Neuronal stem cell (in vitro differentiated cells): ENCODE data around the gene UBA1.

Source experiments
- DNase-seq: peaks from one replicate; pipeline ENCODE4 v3.0.0-alpha.2; 2013; ENCODE audit warnings: low spot score
- H2AFZ ChIP-seq: one replicate; pipeline ENCODE4 v1.6.1; 2013; ENCODE audit warnings: mild to moderate bottlenecking, low read length, inconsistent platforms
- H2AK5ac ChIP-seq: 2 replicates; pipeline ENCODE4 v1.6.1; 2013; ENCODE audit warnings: low read depth, mild to moderate bottlenecking, inconsistent platforms, low read length, moderate library complexity, mixed read lengths
- H2BK120ac ChIP-seq: 2 replicates; pipeline ENCODE4 v1.6.1; 2013; ENCODE audit warnings: low read depth, mild to moderate bottlenecking, inconsistent platforms, low read length, moderate library complexity, mixed read lengths
- H2BK12ac ChIP-seq: one replicate; pipeline ENCODE4 v1.6.1; 2013; ENCODE audit warnings: low read length, inconsistent platforms
- H2BK15ac ChIP-seq: 2 replicates; pipeline ENCODE4 v1.6.1; 2013; ENCODE audit warnings: mild to moderate bottlenecking, low read length, inconsistent platforms, mixed read lengths
- H2BK5ac ChIP-seq: one replicate; pipeline ENCODE4 v1.6.1; 2013; ENCODE audit warnings: inconsistent platforms, mild to moderate bottlenecking, low read length, moderate library complexity
- H3K14ac ChIP-seq: one replicate; pipeline ENCODE4 v1.6.1; 2013; ENCODE audit warnings: low read length, inconsistent platforms
- H3K18ac ChIP-seq: 2 replicates; pipeline ENCODE4 v1.6.1; 2013; ENCODE audit warnings: low read length, inconsistent platforms
- H3K23ac ChIP-seq: 2 replicates; pipeline ENCODE4 v1.6.1; 2013; ENCODE audit warnings: low read depth, mild to moderate bottlenecking, mixed read lengths, low read length, inconsistent platforms; ENCODE audit not compliant: poor library complexity
- H3K27ac ChIP-seq: replicated peaks from 3 replicates; pipeline ENCODE4 v1.5.1; 2013; ENCODE audit warnings: low read length, inconsistent platforms
- H3K27me3 ChIP-seq, 3 experiments: 2 replicates each; pipeline ENCODE4 v1.6.1; 2013; ENCODE audit warnings: low read length in 3 of 3, mild to moderate bottlenecking in 2 of 3, inconsistent platforms in 1 of 3, low read depth in 1 of 3, mixed read lengths in 1 of 3, moderate library complexity in 1 of 3; ENCODE audit not compliant: control insufficient read depth in 3 of 3, insufficient read depth in 3 of 3
- H3K36me3 ChIP-seq, 2 donors: replicated peaks in 1 of 2; 2 replicates each; pipeline ENCODE4 v1.6.1; 2013; ENCODE audit warnings: low read length in 2 of 2; ENCODE audit not compliant: control insufficient read depth in 2 of 2, insufficient read depth in 2 of 2
- H3K4ac ChIP-seq: 2 replicates; pipeline ENCODE4 v1.6.1; 2013; ENCODE audit warnings: inconsistent platforms, mild to moderate bottlenecking, low read length, moderate library complexity
- H3K4me1 ChIP-seq, 2 donors: 1 replicate in 1 of 2; 2 replicates in 1 of 2; pipeline ENCODE4 v1.6.1; 2013; ENCODE audit warnings: low read length in 2 of 2, low read depth in 1 of 2; ENCODE audit not compliant: control insufficient read depth in 2 of 2, insufficient read depth in 1 of 2
- H3K4me2 ChIP-seq: one replicate; pipeline ENCODE4 v1.6.1; 2013; ENCODE audit warnings: mild to moderate bottlenecking, low read length, inconsistent platforms; ENCODE audit not compliant: insufficient read depth, poor library complexity, severe bottlenecking
- H3K4me3 ChIP-seq, 2 donors: 2 replicates each; pipeline ENCODE4 v1.5.1; 2013; ENCODE audit warnings: low read length in 2 of 2, mild to moderate bottlenecking in 2 of 2, inconsistent platforms in 1 of 2, moderate library complexity in 1 of 2
- H3K79me1 ChIP-seq: one replicate; pipeline ENCODE4 v1.6.1; 2013; ENCODE audit warnings: low read depth, mild to moderate bottlenecking, inconsistent platforms, low read length, moderate library complexity
- H3K9ac ChIP-seq: one replicate; pipeline ENCODE4 v1.6.1; 2013; ENCODE audit warnings: mild to moderate bottlenecking, low read depth, low read length, inconsistent platforms; ENCODE audit not compliant: poor library complexity
- H3K9me3 ChIP-seq, 2 donors: replicated peaks in 1 of 2; 2 replicates each; pipeline versions ENCODE3 to v1.6.1; 2013; ENCODE audit warnings: low read length in 2 of 2, mild to moderate bottlenecking in 2 of 2, inconsistent platforms in 1 of 2, low read depth in 1 of 2, mixed read lengths in 1 of 2, moderate library complexity in 1 of 2; ENCODE audit not compliant: control insufficient read depth in 2 of 2, insufficient read depth in 1 of 2
- H4K8ac ChIP-seq: one replicate; pipeline ENCODE4 v1.6.1; 2013; ENCODE audit warnings: low read depth, mild to moderate bottlenecking, inconsistent platforms, low read length, moderate library complexity
- H4K91ac ChIP-seq: one replicate; pipeline ENCODE4 v1.6.1; 2013; ENCODE audit warnings: low read length, low read depth, mild to moderate bottlenecking, inconsistent platforms; ENCODE audit not compliant: poor library complexity
- WGBS, 2 donors: extraction: QIAGEN DNeasy Blood & Tissue Kit; methylation state at CpG; one replicate each; pipeline ENCODE4 v1.1.7; 2013; ENCODE audit warnings: missing lambda C conversion rate in 2 of 2, mixed read lengths in 1 of 2; ENCODE audit not compliant: insufficient read length in 2 of 2, insufficient replicate concordance in 1 of 2; ENCODE audit errors: extremely low coverage in 2 of 2; 5-methylcytosine and 5-hydroxymethylcytosine counted together

UBA1 gene

GRCh38 chrX:47180346-47180745 is 13.3 kb upstream of the UBA1 start:
- Histone ChIP-seq H3K4me1 (no peaks in the 10 kb centered on the region), H3K4ac (no peak overlapping the region), H3K9ac (no peak overlapping the region), H2AK5ac (no peak overlapping the region), H3K27ac (no peak overlapping the region), H4K8ac (no peak overlapping the region), H3K4me2 (no peak overlapping the region), H2AFZ (no peak overlapping the region), H2BK120ac (no peak overlapping the region), H3K9me3 (no peaks in the 10 kb centered on the region), H3K14ac (no peak overlapping the region), H2BK5ac (no peak overlapping the region), H3K4me3 (no peak overlapping the region), H3K18ac (no peak overlapping the region), H2BK12ac (no peak overlapping the region), H3K23ac (no peak overlapping the region), H3K79me1 (no peaks in the 10 kb centered on the region), H2BK15ac (no peak overlapping the region), H3K36me3 (peaks cover 36 to 90% of the 10 kb centered on the region in 2 donors), H4K91ac (no peak overlapping the region), H3K27me3 (peaks cover 0 to 66% (median 0%) of the 10 kb centered on the region in 3 experiments)
- no peak for DNase-seq
- whole genome bisulfite sequencing, 2 donors, result no CpG with 5 or more reads among the region's 8 CpGs

GRCh38 chrX:47181301-47181700 is 12.3 kb upstream of the UBA1 start:
- H3K27me3 ChIP-seq, result peaks cover 0 to 66% (median 0%) of the 10 kb centered on the region in 3 experiments
- peaks cover 38 to 92% of the 10 kb centered on the region in 2 donors for H3K36me3 ChIP-seq
- no peak overlapping the region for H2BK5ac ChIP-seq
- H2BK120ac ChIP-seq, result no peak overlapping the region
- H2BK12ac ChIP-seq, result no peak overlapping the region
- H3K9ac ChIP-seq, result no peak overlapping the region
- H4K8ac ChIP-seq, result no peak overlapping the region
- H3K79me1 ChIP-seq, result no peaks in the 10 kb centered on the region
- no peak overlapping the region for H2AK5ac ChIP-seq
- H2BK15ac ChIP-seq, result no peak overlapping the region
- no peak overlapping the region for H3K23ac ChIP-seq
- no peak overlapping the region for H4K91ac ChIP-seq
- no peak overlapping the region for H3K14ac ChIP-seq
- H3K4me3 ChIP-seq, result no peak overlapping the region
- no peak overlapping the region for H2AFZ ChIP-seq
- no peak overlapping the region for H3K4ac ChIP-seq
- no peak overlapping the region for H3K18ac ChIP-seq
- H3K4me1 ChIP-seq, result no peaks in the 10 kb centered on the region
- no peak for DNase-seq
- no peaks in the 10 kb centered on the region for H3K9me3 ChIP-seq
- H3K4me2 ChIP-seq, result no peak overlapping the region
- H3K27ac ChIP-seq, result no peak overlapping the region
- no CpG with 5 or more reads among the region's 10 CpGs for WGBS, 2 donors

DNA sequence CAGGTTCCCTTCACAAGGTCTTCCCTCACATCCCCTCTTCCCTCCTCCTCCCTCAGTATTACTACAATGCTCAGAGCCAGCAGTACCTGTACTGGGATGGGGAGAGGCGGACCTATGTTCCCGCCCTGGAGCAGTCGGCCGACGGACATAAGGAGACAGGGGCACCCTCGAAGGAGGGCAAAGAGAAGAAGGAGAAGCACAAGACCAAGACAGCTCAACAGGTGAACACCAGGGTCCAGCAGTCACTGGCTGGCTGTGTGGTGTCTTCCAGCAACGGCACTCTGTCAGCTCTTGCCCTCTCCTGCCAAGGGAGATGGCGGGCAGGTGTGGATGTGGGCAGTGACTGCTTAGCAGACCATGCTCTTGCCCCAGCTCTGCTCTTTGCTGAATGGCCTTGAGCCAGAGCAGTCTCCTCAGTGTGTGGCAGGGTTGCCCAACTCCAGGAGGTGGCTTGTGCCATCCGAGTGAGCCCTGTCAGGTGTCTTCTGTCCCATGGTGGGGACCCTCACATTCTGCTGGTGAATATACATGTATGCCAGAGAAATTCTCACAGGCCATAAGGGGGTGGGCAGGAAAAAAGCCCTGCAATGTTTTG is 11.4 kb upstream of the UBA1 start:
- Histone ChIP-seq H4K91ac (no peak overlapping the region), H2AK5ac (no peak overlapping the region), H4K8ac (no peak overlapping the region), H2BK5ac (no peak overlapping the region), H2BK12ac (no peak overlapping the region), H3K4ac (no peak overlapping the region), H3K4me1 (no peaks in the 10 kb centered on the region), H3K36me3 (peaks cover 31 to 92% of the 10 kb centered on the region in 2 donors), H3K18ac (no peak overlapping the region), H3K27ac (no peak overlapping the region), H3K4me3 (no peak overlapping the region), H3K23ac (no peak overlapping the region), H2BK120ac (no peak overlapping the region), H2AFZ (no peak overlapping the region), H3K9ac (no peak overlapping the region), H3K79me1 (no peaks in the 10 kb centered on the region), H2BK15ac (no peak overlapping the region), H3K14ac (no peak overlapping the region), H3K27me3 (peaks cover 0 to 65% (median 0%) of the 10 kb centered on the region in 3 experiments), H3K4me2 (no peak overlapping the region), H3K9me3 (no peaks in the 10 kb centered on the region)
- DNase-seq, result no peak
- WGBS, 2 donors, result no CpG with 5 or more reads among the region's 9 CpGs

DNA sequence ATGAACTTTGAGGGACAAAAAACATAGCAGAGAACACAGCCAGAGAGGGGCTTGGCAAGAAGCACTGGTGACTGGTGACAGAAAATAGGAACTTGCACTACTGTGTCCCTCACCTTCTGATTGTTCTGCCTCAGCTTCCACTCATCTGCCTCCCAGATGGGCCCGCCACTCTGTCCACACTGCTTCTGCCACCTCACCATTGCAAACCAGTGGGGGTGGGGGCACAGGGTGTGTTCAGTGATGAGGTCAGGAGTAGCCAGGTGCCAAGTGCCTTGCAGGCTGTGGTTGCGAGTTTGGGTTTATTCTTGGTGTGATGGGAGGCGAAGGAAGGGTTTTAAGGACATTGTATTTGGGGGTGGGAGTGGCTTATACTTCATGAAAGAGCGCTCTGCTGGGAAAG is 9.1 kb upstream of the UBA1 start:
- H2BK120ac ChIP-seq, result no peak overlapping the region
- peaks cover 0 to 46% (median 0%) of the 10 kb centered on the region in 3 experiments for H3K27me3 ChIP-seq
- no peak overlapping the region for H4K8ac ChIP-seq
- H3K4ac ChIP-seq, result no peak overlapping the region
- no CpG with 5 or more reads among the region's 4 CpGs for WGBS, 2 donors
- no peak overlapping the region for H2BK5ac ChIP-seq
- H3K4me1 ChIP-seq, result no peaks in the 10 kb centered on the region
- H3K27ac ChIP-seq, result no peak overlapping the region
- no peaks in the 10 kb centered on the region for H3K9me3 ChIP-seq
- H3K79me1 ChIP-seq, result no peaks in the 10 kb centered on the region
- no peak overlapping the region for H2AFZ ChIP-seq
- H3K4me3 ChIP-seq, result no peak overlapping the region
- H3K18ac ChIP-seq, result no peak overlapping the region
- H2AK5ac ChIP-seq, result no peak overlapping the region
- no peak overlapping the region for H3K9ac ChIP-seq
- no peak overlapping the region for H2BK12ac ChIP-seq
- no peak overlapping the region for H3K4me2 ChIP-seq
- peaks cover 20 to 73% of the 10 kb centered on the region in 2 donors for H3K36me3 ChIP-seq
- H3K23ac ChIP-seq, result no peak overlapping the region
- H4K91ac ChIP-seq, result no peak overlapping the region
- H3K14ac ChIP-seq, result no peak overlapping the region
- H2BK15ac ChIP-seq, result no peak overlapping the region
- DNase-seq, result no peak
